Hematopoietic multipotent progenitor cell treated with erythropoietin and hydrocortisone succinate and interleukin-3 and kit ligand, for 17 days (in vitro differentiated cells): ENCODE data around the gene C15orf39.

ENCODE experiments used
- DNase-seq: peaks from one replicate; pipeline ENCODE4 v3.0.0-alpha.2; 2015; ENCODE audit warnings: low spot score

Gene C15orf39

DNA sequence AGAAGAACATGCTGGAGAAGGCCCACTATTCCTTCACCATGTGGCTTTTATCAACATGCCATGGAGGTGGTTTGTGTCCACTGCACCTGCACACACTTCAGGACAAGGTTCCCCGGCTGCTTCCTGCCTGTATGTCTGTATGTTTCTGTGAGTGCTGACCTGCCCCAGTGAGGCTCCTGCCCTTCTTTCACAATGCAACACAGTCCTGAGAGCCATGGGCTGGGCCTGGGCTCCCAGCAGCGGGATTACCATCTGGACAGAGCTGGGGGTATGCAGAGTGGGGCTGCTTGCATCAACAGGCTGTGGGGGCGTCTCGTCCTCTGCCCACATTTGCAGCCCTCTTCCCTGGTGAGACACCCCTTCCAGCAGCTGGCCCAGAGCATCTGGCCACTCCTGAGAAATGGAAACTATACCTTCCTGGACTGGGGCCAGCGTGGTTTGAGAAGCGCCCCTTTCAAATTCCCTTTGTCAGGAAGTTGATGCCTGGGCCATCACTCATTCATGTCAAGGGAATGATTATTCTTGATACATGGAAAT, 29.3 kb upstream of the C15orf39 start:
- DNase-seq: no peak

GRCh38 chr15:75174102-75174501, 27.6 kb upstream of the C15orf39 start:
- DNase-seq: no peak

GRCh38 chr15:75174729-75175128, 27.0 kb upstream of the C15orf39 start:
- DNase-seq: no peak

DNA sequence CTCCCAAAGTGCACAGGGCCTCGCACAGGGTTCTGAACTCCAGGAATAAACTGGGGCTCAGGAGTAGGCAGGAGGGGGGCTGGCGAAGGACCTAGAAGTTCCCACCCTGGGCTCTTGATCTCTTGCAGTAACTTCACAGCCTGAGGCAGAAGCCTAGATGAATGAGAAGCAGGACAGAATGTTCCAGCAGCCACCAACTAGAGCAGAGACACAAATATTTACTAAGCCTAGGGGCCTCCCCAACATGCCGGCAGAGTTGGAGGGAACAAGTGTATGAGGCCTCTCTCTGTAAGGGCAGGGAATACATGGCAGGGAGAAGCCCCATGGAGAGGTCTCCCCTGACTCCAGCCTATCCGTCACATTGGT, 25.3 kb upstream of the C15orf39 start:
- DNase-seq: no peak

GRCh38 chr15:75177360-75178071, 24.2 kb upstream of the C15orf39 start:
- no peak for DNase-seq

- peak; percentile 7 for DNase-seq
Observed at GRCh38 chr15:75178171-75178937, 23.3 kb upstream of the C15orf39 start.

DNA sequence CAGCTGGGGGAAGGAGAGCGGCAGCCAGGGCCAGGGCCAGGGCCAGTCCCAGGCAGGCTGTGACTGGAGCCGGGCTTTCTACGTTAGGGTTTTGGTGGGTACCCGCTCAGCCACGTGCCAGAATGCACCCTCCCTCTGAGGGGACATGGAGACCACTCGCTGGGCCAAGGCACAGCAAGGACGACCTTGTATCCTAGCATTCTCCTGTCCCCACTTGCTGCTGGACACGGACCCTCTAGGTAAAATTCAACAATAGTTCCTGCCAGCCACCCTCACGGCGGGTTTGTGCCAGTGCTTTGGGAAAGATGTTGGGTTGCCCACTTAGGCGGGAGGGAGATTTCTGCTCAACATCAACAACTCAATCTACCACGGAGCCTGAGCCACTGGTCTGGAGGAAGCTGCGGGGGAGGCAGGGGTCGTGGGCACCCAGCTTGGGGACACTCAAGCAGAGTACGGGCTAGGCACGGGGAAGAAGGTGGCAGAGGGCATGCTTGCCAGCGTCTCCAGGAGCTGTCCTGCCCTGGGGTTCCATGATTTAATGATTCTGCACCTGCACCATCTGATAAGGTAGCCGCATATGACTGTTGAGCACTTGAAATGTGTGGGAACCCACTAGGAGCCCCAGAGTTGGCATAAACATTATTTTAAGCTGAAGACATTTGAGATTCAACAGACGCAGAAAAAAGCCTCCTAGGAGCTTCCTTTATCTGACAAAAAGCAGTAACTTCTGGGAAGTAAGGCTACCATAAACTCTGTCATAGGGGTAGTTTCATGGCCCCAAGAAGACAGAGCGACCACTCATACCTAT, 22.5 kb upstream of the C15orf39 start:
- DNase-seq: no peak

GRCh38 chr15:75179746-75180140, 21.9 kb upstream of the C15orf39 start:
- no peak for DNase-seq

DNA sequence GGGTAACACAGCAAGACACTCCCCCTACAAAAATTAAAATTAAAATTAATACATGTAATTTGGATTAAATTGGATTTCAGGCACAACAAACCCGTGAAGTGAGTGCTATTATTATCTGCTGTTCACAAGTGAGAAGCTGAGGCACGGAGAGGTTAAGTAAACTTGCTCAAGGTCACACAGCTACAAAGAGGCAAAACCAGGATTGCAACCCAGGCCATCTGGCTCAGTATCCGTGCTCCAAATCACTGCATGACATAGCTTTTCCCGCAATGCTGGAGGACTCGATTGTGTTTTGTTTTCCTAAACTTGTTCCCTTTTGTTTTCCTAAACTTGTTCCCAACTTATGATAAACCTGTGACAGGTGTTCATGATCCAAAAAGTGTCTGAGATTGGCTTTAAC, 19.9 kb upstream of the C15orf39 start:
- no peak for DNase-seq

DNA sequence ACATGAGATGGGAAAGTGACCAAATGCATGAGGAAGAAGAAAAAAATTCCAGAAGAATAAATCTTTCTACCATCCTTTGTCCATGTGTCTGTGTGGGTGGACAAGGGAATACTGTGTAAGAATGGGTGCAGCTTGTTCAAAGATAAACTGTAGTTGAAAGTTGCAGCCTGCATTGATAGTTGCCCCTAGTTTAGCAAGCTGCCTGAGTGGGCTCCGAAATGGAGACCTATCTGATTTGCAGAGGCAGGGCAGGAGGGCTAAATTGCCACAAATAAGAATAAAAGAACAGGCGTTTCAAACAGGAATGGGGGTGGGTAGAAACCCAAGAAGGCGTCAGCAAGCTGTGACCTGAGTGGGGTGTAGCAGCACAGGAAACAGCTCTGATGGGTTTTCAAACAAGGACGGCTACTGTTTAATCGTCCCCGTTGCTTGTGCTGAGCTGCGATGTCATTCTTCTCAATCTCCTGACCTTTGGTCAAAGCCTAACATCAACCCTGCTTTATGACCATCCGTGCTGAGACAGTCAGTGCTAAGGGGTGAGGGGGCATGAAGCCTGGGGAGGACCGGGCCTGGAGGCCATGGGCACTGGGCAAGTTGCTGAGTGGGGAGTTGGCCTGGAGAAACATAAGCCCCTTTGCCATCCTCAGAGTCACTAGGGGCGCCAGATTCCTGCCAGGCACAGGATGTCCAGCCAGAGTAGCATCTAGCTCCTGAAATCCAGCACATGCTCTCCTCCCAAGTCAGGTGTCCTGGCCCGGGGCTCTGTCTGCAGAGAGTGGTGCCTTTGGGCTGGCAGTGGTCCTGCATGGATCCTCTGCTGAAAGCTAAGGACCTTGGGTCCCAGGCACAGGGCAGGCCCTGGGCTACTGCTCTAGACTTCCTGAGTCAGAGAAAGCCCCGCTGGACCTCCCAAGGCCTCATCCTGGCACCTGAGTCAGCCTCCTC, 19.2 kb upstream of the C15orf39 start:
- no peak for DNase-seq

GRCh38 chr15:75185271-75186029, 16.2 kb upstream of the C15orf39 start:
- DNase-seq: no peak

- no peak for DNase-seq
Observed at GRCh38 chr15:75186044-75186443, 15.6 kb upstream of the C15orf39 start.

- DNase-seq: no peak
Observed at GRCh38 chr15:75188499-75188898, 13.2 kb upstream of the C15orf39 start.

GRCh38 chr15:75191235-75191634, 10.4 kb upstream of the C15orf39 start:
- DNase-seq: no peak

- DNase-seq: no peak
Observed at GRCh38 chr15:75192307-75192706, 9.4 kb upstream of the C15orf39 start.

GRCh38 chr15:75193272-75193671, 8.4 kb upstream of the C15orf39 start:
- DNase-seq: no peak

DNA sequence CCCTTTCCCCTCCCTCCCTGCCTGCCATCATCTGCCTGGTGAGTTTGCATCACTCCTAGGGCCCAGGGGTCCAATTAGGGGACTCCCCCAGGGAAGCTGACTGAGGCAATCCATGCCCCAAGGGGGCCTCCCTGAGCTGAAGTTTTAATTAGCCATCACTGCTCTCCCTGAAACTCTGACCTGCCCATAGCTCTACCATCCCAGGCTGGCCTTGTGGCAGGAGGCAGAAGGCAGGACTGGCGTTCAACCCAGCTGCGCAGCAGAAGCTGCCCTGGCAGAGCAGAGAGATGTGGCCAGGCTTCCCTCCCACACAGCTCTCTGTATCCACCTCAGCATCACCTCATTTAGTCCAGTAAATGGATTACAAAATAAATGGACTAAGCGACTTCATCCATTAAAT, 7.7 kb upstream of the C15orf39 start:
- DNase-seq: no peak

DNA sequence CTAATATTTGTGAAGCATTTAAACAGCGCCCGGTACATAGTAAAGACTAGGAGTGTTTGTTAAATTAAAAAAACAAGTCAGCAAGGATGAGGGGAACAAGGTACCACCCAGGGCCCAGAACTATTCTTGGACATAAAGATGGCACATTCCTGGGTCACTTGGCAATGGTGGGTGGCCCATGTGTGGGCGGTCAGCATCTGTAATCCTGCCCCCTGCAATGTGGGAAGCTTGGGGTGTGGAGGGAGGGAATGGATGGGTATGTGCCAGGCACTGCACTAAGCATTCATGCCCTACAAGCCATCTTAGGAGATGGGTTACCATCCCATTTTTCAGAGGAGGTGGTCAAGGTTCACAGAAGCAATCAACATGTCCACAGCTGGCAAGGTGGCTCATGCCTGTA, 7.3 kb upstream of the C15orf39 start:
- no peak for DNase-seq

DNA sequence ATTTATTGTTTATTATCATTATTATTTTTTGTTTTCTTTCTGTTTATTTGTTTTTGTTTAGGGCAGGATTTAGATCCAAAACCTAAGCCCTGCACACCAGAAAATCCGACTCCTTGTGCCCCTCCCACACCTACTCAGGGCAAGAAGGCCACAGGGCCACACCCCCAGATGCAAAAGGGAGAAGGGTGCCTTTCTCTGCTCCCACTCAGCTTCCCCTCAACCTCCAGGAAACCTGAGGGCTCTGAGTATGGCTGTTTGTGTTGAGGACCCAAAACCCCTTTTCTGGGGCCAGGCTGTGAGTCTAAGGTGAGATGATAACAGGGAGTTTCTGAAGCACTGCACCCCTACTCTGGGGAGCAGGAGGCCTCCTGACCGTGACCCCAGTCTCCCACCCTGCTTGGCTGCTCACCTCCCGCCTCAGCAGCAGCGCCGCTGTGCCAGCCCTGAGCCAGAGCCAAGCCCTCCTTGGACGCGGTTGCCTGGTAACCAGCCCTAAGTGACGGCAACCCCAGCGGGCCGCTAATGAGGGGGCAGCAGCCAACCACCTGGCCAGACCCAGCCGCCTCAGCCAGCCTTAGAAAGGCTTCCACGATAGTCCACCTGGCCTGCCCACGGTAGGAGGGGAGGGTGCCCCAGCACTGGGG, 6.4 kb upstream of the C15orf39 start:
- no peak for DNase-seq

- DNase-seq: no peak
Observed at GRCh38 chr15:75195766-75196241, 5.9 kb upstream of the C15orf39 start.
